ENCODE measurements around the gene UBE3B.

Gene UBE3B

GRCh38 chr12:109501299-109501698 lies 23.9 kb downstream of the UBE3B start:
- no peak for DNase-seq

DNA sequence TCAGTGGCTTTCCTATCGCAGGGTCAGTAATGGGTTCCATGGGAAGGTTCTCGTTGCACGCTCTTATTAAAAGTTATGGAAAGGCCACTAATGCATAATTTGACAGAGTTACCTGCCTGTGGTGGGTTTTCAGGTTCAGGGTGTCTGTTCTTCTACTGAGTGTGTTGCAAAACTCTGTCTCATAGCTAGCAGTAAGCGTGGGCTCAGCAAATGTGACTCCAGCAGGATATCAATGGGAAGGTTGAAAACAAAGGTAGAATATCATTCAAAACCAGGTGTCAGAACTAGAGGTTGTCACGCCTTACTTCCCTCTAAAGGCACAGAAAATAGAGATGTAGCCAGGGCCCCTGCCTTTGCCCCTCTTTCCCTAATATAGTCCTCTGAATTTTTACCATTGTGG lies 24.9 kb downstream of the UBE3B start:
- DNase-seq = no peak

GRCh38 chr12:109503611-109504010 lies 26.2 kb downstream of the UBE3B start:
- DNase-seq = no peak

DNA sequence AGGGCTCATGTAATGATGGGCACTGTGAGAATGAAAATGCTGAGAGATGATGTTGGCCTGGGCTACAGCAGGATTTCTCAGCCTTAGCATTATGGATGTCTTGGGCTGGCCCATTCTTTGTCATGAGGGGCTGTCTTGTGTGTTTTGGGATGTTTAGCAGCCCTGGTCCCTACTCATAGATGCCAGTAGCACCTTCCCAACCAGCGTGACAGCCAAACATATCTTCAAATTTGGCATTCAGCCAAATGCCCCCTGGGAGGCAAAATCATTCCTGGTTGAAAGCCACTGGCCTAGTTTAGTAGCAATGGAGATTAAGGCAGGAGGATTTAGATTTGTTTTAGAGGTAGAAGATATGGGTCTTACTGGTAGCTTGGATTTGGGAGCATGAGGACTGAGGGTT lies 26.6 kb downstream of the UBE3B start:
- no peak for DNase-seq

GRCh38 chr12:109510196-109510595 lies 32.8 kb downstream of the UBE3B start:
- no peak for DNase-seq

DNA sequence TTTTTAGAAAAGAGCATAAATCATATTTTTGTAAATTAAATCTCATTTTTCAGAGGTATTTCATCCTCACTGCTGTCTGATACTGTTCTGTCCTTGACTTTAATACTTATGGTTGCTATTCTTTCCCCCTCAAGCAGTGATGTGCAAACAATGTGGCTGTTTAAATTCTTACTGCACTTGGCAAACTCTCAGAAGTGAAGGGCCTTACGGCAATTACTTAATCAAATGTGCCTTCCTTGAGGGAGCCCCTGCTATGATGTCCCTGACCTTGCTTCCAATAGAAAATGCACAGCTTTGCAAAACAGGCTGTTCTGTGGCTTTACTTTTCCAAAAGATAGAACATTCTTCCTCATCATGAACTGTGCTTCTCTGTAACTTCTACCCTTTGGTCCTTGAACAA lies 35.2 kb downstream of the UBE3B start:
- no peak for DNase-seq

- no peak for DNase-seq
These were observed 35.6 kb downstream of the UBE3B start for GRCh38 chr12:109513051-109513450.

DNA sequence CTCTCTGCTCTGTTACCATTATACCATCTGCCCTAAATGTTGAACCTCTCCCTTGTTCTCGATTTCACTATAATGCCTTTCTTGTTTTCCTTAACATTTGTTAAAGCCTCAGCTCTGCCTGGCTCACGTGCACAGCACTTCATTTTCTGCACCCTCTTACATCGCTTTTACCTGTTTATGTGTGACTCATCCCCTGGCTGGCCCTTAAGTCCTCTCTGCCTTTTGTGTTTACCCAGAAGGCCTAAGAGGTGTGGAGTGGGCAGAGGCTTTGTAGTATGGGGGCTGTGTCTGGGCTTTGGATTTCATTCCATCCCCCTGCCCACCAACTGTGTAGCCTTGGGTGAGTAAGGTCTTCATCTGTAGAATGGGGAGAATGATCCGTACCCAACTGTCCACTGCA lies 36.5 kb downstream of the UBE3B start:
- DNase-seq = no peak

DNA sequence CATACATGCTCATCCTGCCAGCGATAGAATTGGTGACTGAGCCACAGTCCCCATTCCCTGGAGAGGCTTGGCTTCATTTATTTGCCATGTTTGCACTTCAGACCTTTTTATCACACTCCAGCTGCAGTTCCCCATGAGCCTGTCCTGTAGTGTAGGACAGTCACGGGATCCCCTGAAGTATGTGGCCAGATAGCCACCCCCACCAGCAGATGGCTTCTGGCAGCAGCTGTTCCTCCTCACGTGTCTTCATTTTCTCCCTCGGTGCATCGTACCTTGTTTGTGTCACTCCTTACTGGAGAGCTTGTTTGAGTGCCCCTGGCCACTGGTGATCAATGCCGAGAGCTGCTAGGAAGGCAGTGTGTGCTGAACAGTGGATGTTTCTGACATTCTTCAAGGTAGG lies 40.2 kb downstream of the UBE3B start:
- no peak for DNase-seq

GRCh38 chr12:109518820-109519665 lies 41.6 kb downstream of the UBE3B start:
- DNase-seq = peak; percentile 24 to 46

GRCh38 chr12:109519787-109520186 lies 42.4 kb downstream of the UBE3B start:
- no peak for DNase-seq

- no peak for DNase-seq
These were observed 44.4 kb downstream of the UBE3B start for GRCh38 chr12:109521831-109522230.

GRCh38 chr12:109523071-109523470 lies 45.6 kb downstream of the UBE3B start:
- no peak for DNase-seq

GRCh38 chr12:109523504-109523903 lies 46.1 kb downstream of the UBE3B start:
- no peak for DNase-seq

DNA sequence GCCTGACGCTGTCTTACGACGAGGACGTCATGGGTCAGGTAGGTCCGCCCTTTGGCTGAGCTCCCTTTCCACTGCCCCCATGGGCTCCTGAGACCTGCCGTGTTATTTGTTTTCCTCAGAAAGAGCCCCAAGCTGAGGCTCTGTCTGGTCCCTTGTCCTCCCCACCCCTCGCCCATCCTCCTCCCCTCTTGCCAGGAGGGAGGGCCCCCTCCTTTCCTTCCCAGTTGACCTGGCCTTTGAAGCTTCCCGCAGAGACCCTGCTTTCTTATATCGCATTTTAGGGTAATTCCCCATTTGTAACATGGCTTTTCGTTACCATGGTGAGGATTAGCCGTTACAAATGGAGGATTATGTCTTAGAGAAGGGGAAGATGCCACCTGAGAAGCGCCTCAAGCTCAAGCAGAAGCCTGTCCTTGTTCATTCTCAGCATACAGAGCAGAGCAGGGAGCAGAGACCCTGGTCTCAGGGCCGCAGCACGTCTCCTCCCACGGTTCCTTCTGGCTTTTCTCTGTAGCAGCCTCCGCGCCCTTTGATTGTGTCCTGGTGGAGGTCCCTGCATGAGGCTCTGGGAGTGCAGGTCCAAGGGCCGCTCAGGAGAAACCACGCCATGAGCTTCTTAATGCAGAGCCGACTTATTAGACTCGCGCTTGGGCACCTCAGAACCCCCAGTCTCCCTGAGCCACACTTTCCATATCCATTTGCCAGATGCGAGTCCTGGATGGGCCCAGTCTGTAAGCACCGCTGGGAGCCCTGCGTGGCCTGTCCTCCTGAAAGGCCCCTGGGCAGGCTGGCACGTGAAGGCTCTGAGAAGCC lies 47.2 kb downstream of the UBE3B start:
- no peak for DNase-seq

DNA sequence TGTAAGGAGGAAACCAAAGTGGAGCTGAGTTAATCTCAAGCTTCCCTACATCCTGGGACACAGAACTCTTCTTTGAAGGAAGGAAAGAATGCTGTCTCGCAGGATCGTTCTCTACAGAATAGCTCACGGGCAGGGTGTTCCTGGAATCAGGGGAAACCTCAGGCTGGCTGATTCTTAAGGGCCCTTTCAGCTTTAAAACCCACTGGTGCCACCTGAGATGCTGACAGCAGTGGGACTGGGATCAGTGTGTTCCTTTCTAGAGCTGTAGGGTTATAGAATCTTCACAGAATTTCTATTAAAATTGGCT lies 47.8 kb downstream of the UBE3B start:
- no peak for DNase-seq

DNA sequence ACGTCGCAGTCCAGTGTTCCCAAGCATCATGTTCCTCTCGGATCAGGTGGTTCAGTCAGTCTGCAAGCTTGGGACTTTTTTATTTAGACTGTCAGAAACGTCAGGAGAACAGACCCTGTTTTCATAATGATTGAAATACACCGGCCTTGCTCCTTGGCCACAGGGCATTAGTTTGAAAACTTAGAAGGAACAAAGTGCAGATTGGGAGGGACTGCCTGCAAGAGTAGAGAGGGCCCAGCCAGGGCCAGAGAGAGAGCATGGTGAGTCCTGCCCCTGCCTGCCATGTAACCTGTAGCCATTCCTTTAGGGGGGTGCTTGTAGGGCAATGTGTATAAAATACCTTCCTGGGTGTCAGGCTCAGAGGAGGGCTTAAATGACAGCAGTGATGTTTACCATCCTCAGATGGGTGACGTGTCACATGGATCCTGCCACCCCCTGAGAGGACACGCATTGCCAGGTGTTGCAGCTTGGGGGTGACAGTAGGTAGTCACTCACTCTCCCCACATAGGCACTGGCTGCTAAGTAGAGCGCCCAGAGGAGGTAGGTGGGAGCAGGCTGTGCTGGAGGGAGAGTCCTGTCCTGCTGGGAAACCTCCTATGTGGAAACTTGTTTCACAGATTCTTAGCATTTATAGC lies 50.2 kb downstream of the UBE3B start:
- DNase-seq = no peak

DNA sequence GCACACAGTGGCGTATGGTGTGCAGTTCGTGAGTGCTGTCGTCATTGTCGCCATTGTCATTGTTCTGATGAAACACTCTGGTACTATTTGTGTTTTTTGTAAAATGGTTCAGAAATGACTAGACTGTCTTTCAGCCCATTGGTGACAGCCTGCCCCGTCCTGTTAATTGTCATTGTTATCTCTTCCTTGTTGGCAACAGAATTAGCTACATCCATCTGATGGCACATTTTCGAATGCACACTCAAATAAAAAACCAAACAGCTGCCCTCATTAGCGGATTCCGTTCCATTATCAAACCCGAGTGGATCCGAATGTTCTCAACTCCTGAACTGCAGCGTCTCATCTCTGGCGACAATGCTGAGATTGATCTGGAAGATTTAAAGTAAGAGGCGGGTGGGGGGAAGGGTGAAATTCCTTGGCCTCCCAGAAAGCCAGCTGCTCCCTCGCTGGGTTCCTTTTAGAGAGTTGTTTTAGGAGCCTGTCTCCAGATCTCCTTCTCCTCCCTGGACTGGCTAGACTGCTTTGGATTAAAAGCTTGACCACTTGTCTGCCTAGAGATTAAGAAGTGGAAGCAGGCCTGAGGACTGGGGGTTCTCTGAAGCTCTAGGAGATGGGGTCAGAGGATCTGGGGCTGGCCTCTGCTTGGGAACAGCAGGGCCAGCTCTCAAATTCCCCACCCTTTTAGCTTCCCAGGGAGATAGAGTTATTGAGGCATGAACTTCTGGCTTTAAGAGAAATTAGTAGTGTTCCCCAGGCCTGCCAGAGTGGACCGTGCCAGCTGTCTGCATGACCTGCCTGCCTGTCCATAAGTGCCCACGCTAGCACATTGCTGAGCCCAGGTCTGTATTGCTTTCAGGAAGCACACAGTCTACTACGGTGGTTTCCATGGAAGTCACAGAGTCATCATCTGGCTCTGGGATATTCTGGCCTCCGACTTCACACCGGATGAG lies 52.5 kb downstream of the UBE3B start:
- no peak for DNase-seq

DNA sequence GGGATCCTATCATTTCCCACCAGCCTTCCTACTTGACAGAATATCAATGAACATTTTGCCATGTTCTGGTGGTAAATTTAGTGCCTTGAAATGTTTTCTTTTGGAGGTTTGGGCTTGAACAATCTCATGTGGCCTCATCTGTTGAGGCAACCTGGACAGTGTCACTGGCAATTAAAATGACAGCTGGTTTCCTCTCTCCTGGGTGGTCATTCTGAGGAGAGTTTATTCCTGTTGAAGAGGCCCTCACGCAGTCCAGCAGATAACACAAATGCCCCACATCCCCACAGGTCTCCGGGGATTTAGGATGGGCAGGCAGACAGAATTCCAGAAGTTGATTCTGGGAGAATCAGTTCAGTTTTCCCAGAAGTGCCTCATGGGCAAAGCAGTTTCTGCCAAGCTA lies 54.0 kb downstream of the UBE3B start:
- DNase-seq = no peak

- DNase-seq = no peak
These were observed 55.5 kb downstream of the UBE3B start for GRCh38 chr12:109532721-109533486.

- DNase-seq = no peak
These were observed 56.0 kb downstream of the UBE3B start for GRCh38 chr12:109533487-109533740.

DNA sequence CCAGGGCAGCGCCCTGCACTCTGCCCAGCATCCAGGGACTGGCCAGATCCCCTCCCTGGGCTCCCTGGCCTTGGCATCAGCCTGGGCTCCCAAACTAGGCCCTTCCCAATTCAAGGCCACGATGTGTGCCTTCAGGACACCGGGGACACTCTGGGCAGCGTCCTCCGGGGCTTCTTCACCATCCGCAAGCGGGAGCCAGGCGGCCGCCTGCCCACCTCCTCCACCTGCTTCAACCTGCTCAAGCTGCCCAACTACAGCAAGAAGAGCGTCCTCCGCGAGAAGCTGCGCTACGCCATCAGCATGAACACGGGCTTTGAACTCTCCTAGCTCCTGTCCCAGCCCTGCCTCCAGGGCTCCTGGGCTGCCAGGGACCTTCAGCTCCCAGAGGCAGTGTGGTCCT lies 57.0 kb downstream of the UBE3B start:
- no peak for DNase-seq

Measured in stimulated activated CD4-positive, alpha-beta T cell treated with anti-CD3 and anti-CD28 coated beads, Interleukin-4, amount 100 ng/mL, for 4 hours (primary cell).